GM18858 (cell line): ENCODE measurements around the gene CNKSR2.

Experiments
- ATAC-seq: cut with Tn5 transposase; IDR thresholded peaks from one replicate; pipeline ENCODE4 v1.9.1; 2021; ENCODE audit not compliant: unreplicated experiment

The CNKSR2 gene

GRCh38 chrX:21666679-21667078 is 292.5 kb downstream of the CNKSR2 start:
- no peak for ATAC-seq

DNA sequence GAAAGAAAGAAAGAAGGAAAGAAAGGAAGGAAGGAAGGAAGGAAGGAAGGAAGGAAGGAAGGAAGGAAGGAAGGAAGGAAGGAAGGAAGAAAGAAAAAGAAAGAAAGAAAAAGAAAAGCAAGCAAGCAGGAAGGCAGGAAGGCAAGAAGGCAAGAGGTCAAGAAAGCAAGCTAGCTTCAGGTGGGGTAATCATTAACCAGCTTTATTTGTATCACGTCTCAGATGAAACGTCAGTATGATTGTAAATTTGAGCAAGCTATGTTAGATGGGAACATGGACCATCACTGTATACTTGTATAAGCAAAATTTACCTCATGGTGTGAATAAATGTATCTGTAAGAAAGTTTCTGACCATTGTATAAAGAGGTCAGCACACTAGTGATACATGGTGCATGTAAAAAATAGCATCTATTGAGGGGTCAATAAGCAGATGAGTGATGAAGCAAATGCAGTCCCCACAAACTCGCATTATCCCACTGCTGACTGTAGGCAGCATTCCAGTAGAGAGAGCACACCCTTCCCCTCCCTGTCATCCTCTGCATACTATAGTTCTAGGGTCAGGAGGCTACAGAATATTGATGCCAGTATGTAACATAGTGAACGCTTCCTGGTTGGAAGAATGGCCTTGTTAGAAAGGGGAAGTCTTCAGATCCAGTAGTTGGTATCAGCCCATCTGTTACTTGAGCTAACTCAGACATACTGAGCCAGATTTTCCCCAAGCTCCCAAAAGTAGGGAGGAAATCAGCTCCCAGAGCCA is 300.4 kb downstream of the CNKSR2 start:
- no peak for ATAC-seq

DNA sequence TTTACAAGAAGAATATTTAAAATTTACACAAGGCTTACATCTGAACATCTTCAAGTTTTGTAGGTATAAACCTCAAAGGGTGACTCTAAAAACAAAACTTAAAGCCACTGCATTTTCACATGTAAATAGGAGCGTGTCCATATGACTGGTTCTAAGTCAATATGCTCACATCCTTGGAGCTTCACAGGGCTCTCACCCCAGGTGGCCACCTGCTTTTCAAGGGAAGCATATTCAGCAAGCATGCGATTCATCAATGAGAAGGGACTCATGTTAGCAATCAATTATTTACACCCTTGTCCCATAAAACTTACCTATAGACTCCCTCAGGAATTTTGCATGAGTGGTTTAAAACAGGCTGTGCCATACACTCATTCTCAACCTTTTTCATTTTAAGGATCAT is 301.7 kb downstream of the CNKSR2 start:
- ATAC-seq, result no peak

DNA sequence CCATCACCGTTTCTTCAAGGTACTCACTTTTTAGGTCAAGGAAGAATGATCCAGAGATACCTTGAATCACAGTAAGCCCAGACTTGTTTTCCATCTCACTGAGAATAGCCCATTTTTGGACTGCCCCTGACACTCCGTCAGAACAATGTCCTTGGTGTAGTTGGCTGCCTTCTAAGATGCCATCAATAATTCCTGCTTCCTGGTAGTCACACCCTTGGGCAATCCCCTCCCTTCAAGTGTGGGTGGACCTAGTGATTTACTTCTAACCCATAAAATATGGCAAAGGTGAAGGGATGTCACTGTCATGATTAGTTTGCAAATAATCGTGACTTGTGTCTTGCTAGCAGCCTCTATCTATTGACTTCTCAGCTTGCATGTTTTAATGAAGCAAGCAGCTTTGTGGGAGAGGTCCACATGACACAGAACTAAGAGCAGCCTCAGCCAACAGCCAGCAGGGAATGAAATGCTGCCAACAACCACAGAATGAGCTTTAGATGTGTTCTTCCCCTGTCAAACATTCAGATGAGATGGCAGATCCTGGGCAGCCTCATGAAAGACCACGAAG is 303.9 kb downstream of the CNKSR2 start:
- no peak for ATAC-seq

- no peak for ATAC-seq
Observed at GRCh38 chrX:21683941-21684340, 309.7 kb downstream of the CNKSR2 start.

- no peak for ATAC-seq
Observed at GRCh38 chrX:21691512-21692018, 317.3 kb downstream of the CNKSR2 start.

- ATAC-seq, result no peak
Observed at GRCh38 chrX:21698272-21698671, 324.1 kb downstream of the CNKSR2 start.

- no peak for ATAC-seq
Observed at GRCh38 chrX:21699136-21699535, 324.9 kb downstream of the CNKSR2 start.

DNA sequence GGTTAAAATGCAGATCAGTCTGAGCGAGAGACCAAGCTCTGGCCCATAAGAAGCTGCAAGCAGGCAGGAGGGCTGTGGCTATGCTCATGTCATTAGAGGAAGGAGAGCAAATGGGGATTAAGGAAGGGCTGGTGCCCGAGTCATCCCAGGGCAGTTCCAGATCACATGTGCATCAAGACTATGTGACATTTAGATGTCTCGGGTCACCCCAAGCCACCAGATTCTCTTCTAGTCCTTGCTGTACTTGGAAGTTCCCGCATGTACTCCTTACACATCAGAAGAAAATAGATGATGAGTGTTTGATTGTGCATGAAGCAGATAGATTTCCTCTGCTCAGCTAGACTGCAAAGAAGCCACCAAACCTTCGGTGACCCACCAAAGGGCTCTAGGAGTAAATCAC is 326.1 kb downstream of the CNKSR2 start:
- no peak for ATAC-seq

DNA sequence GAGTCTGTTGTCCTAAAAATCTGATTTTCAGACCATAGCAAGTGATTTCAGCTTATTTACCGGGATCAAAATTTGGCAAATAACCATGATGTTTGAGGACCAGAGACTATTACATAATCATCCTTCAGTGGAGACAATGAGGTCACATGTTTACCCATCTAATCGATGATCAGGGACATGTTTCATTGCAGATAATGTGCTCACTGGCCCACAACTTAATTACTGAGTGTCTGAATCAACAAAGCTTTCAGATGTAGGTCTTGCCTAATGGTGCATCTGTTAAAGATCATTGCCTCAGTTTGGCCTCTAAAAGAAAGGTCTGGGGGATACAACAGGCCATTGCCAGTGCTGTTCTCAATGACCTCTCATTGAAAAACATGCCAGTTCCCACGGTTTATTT is 326.7 kb downstream of the CNKSR2 start:
- no peak for ATAC-seq

DNA sequence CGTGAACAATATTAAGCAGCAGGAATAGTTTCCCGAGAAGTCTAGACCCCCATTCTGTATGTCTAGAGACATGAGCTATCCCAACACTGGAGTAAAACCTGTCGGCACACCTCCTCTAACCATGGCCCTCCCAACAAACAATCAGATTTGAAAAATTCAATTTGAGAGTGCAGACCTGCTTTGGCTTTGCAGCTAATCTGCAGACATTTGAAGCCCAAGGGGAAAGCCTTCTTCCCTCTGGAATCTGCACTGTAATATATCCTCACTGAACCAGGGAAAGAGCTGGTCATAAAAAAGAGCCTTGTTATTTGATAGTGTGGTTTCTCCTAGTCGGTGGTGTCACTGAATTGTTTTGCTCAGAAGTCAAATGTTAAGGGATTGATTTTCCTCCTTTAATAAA is 328.5 kb downstream of the CNKSR2 start:
- ATAC-seq, result no peak
